ENCODE measurements around the gene ARMC7. TPM values are rescaled to one million over a fixed set of nuclear protein-coding genes. Genes with fewer than 3 reads are reported as not detected.

Gene ARMC7
- total RNA-seq, 1 experiment from 2014 or later, result 22.8 TPM

- Histone ChIP-seq H3K27me3 (ENCODE audit: insufficient read depth, low read length) (no peaks in the 10 kb centered on the region), H3K4me2 (ENCODE audit: insufficient read depth, insufficient read length, low read length) (no peak overlapping the region), H2AFZ (ENCODE audit: low read length) (no peak overlapping the region), H3K9me3 (ENCODE audit: control insufficient read depth, low read depth, low read length) (no peaks in the 10 kb centered on the region), H3K23me2 (ENCODE audit: insufficient read length, low read depth, low read length, poor library complexity, severe bottlenecking) (no peaks in the 10 kb centered on the region), H3K56ac (ENCODE audit: insufficient read length, low read depth, low read length) (no peak overlapping the region), H3K4ac (ENCODE audit: low read depth, low read length) (no peak overlapping the region), H4K91ac (ENCODE audit: insufficient read length, low read depth, low read length) (no peak overlapping the region), H3K18ac (ENCODE audit: insufficient read length, low read depth, low read length) (no peak overlapping the region), H4K8ac (replicated peaks; ENCODE audit: insufficient read length, low read depth, low read length) (no peak overlapping the region), H3T11ph (ENCODE audit: low read length) (no peak overlapping the region), H2BK5ac (ENCODE audit: insufficient read length, low read length) (no peak overlapping the region), H4K20me1 (ENCODE audit: control insufficient read depth, insufficient read depth, insufficient read length) (peaks cover 3% of the 10 kb centered on the region), H2BK20ac (ENCODE audit: low read depth, low read length, poor library complexity, severe bottlenecking) (no peak overlapping the region), H3K79me1 (ENCODE audit: insufficient read depth, low read depth, low read length, poor library complexity, severe bottlenecking) (no peaks in the 10 kb centered on the region), H4K5ac (ENCODE audit: insufficient read length, low read depth, low read length) (no peak overlapping the region), H2BK12ac (ENCODE audit: insufficient read length, low read depth, low read length) (no peak overlapping the region), H3K79me2 (ENCODE audit: insufficient read depth, low read length) (no peaks in the 10 kb centered on the region), H3K4me1 (ENCODE audit: insufficient read depth, low read length) (no peaks in the 10 kb centered on the region), H2BK120ac (ENCODE audit: low read depth, low read length, poor library complexity, severe bottlenecking) (no peak overlapping the region), H3K27ac (ENCODE audit: insufficient read length, low read depth, low read length) (no peak overlapping the region), H3K14ac (ENCODE audit: insufficient read depth, low read length) (no peak overlapping the region), H2BK15ac (ENCODE audit: low read depth, low read length) (no peak overlapping the region), H3K9ac (ENCODE audit: extremely low read depth, insufficient read length, low read length) (no peak overlapping the region), H2AK5ac (ENCODE audit: insufficient read length, low read length) (no peak overlapping the region), H3K23ac (ENCODE audit: insufficient read length, low read depth, low read length) (no peak overlapping the region)
- Mint-ChIP-seq H3K4me3 (no peak overlapping the region; a peak in 1 of 5 replicates), H3K27me3 (ENCODE audit: low read depth) (no peaks in the 10 kb centered on the region; the same call in 1 of the 2 replicates), H3K36me3 (ENCODE audit: insufficient read depth in 1 of 3, low read depth in 3 of 3) (peaks cover 6 to 19% (median 14%) of the 10 kb centered on the region in 3 experiments; a peak in 6 of 7 replicates), H3K4me1 (peaks cover 0 to 7% of the 10 kb centered on the region in 2 experiments; a peak in 2 of 4 replicates), H3K27ac (peak overlapping the region in 1 of 3 experiments; percentile 72; a peak in 1 of 7 replicates), H3K9me3 (no peaks in the 10 kb centered on the region)
- WGBS (ENCODE audit: extremely low coverage, insufficient read length, low lambda C conversion rate), result no CpG with 5 or more reads among the region's 8 CpGs
- TF ChIP-seq, protein P1, sequence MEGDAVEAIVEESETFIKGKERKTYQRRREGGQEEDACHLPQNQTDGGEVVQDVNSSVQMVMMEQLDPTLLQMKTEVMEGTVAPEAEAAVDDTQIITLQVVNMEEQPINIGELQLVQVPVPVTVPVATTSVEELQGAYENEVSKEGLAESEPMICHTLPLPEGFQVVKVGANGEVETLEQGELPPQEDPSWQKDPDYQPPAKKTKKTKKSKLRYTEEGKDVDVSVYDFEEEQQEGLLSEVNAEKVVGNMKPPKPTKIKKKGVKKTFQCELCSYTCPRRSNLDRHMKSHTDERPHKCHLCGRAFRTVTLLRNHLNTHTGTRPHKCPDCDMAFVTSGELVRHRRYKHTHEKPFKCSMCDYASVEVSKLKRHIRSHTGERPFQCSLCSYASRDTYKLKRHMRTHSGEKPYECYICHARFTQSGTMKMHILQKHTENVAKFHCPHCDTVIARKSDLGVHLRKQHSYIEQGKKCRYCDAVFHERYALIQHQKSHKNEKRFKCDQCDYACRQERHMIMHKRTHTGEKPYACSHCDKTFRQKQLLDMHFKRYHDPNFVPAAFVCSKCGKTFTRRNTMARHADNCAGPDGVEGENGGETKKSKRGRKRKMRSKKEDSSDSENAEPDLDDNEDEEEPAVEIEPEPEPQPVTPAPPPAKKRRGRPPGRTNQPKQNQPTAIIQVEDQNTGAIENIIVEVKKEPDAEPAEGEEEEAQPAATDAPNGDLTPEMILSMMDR (conservative IDR thresholded peaks at IDR 0.05), result no peak
- no peak for DNase-seq
These were observed 41.0 kb upstream of the ARMC7 start for GRCh38 chr17:75068750-75069149.
